Daoy (cell line): Measurements from ENCODE around the gene ALDH6A1. TPM values are rescaled to one million over a fixed set of nuclear protein-coding genes. Genes with fewer than 3 reads are reported as not detected.
"Not testable (repeated sequence)": the region's sequence is repeated elsewhere in the genome, so short reads cannot be mapped to it uniquely, and the experiment has no call there.

Source experiments
- DNase-seq: peaks from one replicate; pipeline ENCODE4 v3.0.0-alpha.2; 2015; ENCODE audit warnings: low read depth
- total RNA-seq: library from RNA; depleted of rRNA; stranded (reverse); fragments of >200 nt; shearing (Covaris generic); gene quantifications from 2 replicates; pipeline ENCODE4 v1.2.3, GENCODE V29; 2014; rRNA removed

The ALDH6A1 gene
- 6.1 and 10.6 TPM in 2 replicates for total RNA-seq

GRCh38 chr14:74084277-74085046, at the start of gene ALDH6A1, which contains the start of gene LIN52:
ALDH6A1 (minus strand) TSS chr14:74084453; CDS start chr14:74084394, 59 bp downstream.
LIN52 (plus strand) TSS chr14:74084956; CDS start chr14:74084975, 19 bp downstream.
- peak; percentile 100 for DNase-seq

GRCh38 chr14:74127634-74128033, 43.4 kb upstream of the ALDH6A1 start:
- DNase-seq = no peak

GRCh38 chr14:74126315-74127013, 42.2 kb upstream of the ALDH6A1 start:
- no peak for DNase-seq

- DNase-seq = not testable (repeated sequence)
Observed at GRCh38 chr14:74125487-74125886, 41.2 kb upstream of the ALDH6A1 start.

- peak; percentile 25 for DNase-seq
Observed at GRCh38 chr14:74111395-74112216, 27.4 kb upstream of the ALDH6A1 start.

- DNase-seq = no peak
Observed at GRCh38 chr14:74109369-74109768, 25.1 kb upstream of the ALDH6A1 start.

GRCh38 chr14:74105381-74105780, 21.1 kb upstream of the ALDH6A1 start:
- DNase-seq = no peak

- no peak for DNase-seq
Observed at GRCh38 chr14:74089251-74090020, 5.2 kb upstream of the ALDH6A1 start.

GRCh38 chr14:74085828-74086227, 1.6 kb upstream of the ALDH6A1 start:
- no peak for DNase-seq

GRCh38 chr14:74085047-74085637, 889 bp upstream of the ALDH6A1 start:
- peak; percentile 69 for DNase-seq

GRCh38 chr14:74083784-74084276, 423 bp downstream of the ALDH6A1 start:
- no peak for DNase-seq

- DNase-seq = no peak
Observed at GRCh38 chr14:74083161-74083560, 1.1 kb downstream of the ALDH6A1 start.

- DNase-seq = no peak
Observed at GRCh38 chr14:74081491-74081890, 2.8 kb downstream of the ALDH6A1 start.

- no peak for DNase-seq
Observed at GRCh38 chr14:74080820-74081460, 3.3 kb downstream of the ALDH6A1 start.

- no peak for DNase-seq
Observed at GRCh38 chr14:74077401-74077800, 6.9 kb downstream of the ALDH6A1 start.

- DNase-seq = no peak
Observed at GRCh38 chr14:74065746-74066575, 18.3 kb downstream of the ALDH6A1 start.

GRCh38 chr14:74064883-74065282, 19.4 kb downstream of the ALDH6A1 start:
- no peak for DNase-seq

- DNase-seq = no peak
Observed at GRCh38 chr14:74064426-74064825, 19.8 kb downstream of the ALDH6A1 start.

GRCh38 chr14:74062809-74063150, 21.5 kb downstream of the ALDH6A1 start:
- peak; percentile 10 for DNase-seq
